Immature natural killer cell (primary cell): ENCODE measurements around the gene DISC1. TPM values are rescaled to one million over a fixed set of nuclear protein-coding genes. Genes with fewer than 3 reads are reported as not detected.
"Not testable (repeated sequence)": the region's sequence is repeated elsewhere in the genome, so short reads cannot be mapped to it uniquely, and the experiment has no call there.

Source experiments
- DNase-seq, 3 donors: peaks; one replicate each; pipeline ENCODE4 v3.0.0; 2022; ENCODE audit warnings: mixed read lengths in 1 of 3
- H3K27ac Mint-ChIP-seq, 6 donors: one replicate each; pipeline ENCODE4 v1.8.0; 2020; ENCODE audit warnings: mixed read lengths in 6 of 6, mild to moderate bottlenecking in 5 of 6, inconsistent platforms in 4 of 6, moderate library complexity in 3 of 6
- H3K27me3 Mint-ChIP-seq, 3 donors: one replicate each; pipeline ENCODE4 v1.8.0; 2020 to 2021; ENCODE audit warnings: low read depth in 3 of 3, mild to moderate bottlenecking in 3 of 3, mixed read lengths in 3 of 3, moderate library complexity in 3 of 3, inconsistent platforms in 1 of 3
- H3K36me3 Mint-ChIP-seq, 3 donors: one replicate each; pipeline ENCODE4 v1.8.0; 2020; ENCODE audit warnings: mixed read lengths in 3 of 3, inconsistent platforms in 2 of 3, mild to moderate bottlenecking in 2 of 3
- H3K4me1 Mint-ChIP-seq, 2 donors: one replicate each; pipeline ENCODE4 v1.8.0; 2020; ENCODE audit warnings: inconsistent platforms in 2 of 2, mild to moderate bottlenecking in 2 of 2, mixed read lengths in 2 of 2, moderate library complexity in 1 of 2
- H3K4me3 Mint-ChIP-seq, 5 donors: one replicate each; pipeline ENCODE4 v1.8.0; 2020; ENCODE audit warnings: mild to moderate bottlenecking in 5 of 5, mixed read lengths in 5 of 5, inconsistent platforms in 3 of 5, moderate library complexity in 3 of 5
- H3K9me3 Mint-ChIP-seq, 6 donors: one replicate each; pipeline ENCODE4 v1.8.0; 2020; ENCODE audit warnings: mild to moderate bottlenecking in 6 of 6, mixed read lengths in 6 of 6, inconsistent platforms in 4 of 6, moderate library complexity in 3 of 6
- polyA plus RNA-seq, 3 donors: library from polyadenylated mRNA; unstranded; fragments of 300-500 nt; fragmentation: Illumina TruSeq; gene quantifications; one replicate each; pipeline ENCODE4 v1.2.3, GENCODE V29; 2021

The DISC1 gene
- polyA plus RNA-seq, 3 donors from 2014 or later = 1.1 to 1.3 TPM; not detected in 1

DNA sequence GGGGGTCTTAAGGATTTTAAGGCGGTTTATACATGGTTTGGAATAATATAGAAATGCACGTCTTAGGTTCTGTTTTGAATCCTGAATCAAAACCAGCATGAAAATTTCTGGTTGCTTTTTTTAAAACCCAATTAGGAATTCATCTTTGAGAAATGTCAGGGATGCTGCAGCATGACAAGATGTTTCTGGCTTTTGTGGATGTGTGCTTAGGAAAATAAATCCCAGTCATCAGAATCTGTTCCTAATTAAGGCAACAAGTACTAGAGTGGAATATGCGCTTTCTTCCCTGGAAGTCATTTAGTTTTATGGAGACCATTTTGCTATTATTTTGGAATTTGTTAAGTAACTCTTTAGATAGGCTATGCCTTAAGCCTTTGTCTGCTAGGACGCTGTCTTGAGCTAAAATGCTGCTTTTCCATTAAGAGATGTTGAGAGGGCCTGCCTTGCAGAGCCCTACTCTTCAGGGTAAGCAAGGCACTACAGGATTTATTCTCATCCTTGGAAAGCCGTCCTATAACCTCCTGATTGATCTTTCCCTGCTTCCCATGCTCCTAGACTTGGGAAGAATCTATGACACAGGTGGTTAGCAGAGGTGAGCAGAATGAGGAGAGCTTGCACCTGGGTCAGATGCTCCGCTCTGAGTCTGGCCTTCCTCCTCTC lies 332.8 kb downstream of the DISC1 start:
- Mint-ChIP-seq H3K4me3 (no peak overlapping the region), H3K27me3 (peaks cover 0 to 4% (median 3%) of the 10 kb centered on the region in 3 donors), H3K36me3 (peaks cover 0 to 11% (median 4%) of the 10 kb centered on the region in 3 donors), H3K27ac (peak overlapping the region in 1 of 6 donors; percentile 10), H3K4me1 (no peaks in the 10 kb centered on the region), H3K9me3 (peaks cover 0 to 3% (median 0%) of the 10 kb centered on the region in 6 donors)
- no peak for DNase-seq

DNA sequence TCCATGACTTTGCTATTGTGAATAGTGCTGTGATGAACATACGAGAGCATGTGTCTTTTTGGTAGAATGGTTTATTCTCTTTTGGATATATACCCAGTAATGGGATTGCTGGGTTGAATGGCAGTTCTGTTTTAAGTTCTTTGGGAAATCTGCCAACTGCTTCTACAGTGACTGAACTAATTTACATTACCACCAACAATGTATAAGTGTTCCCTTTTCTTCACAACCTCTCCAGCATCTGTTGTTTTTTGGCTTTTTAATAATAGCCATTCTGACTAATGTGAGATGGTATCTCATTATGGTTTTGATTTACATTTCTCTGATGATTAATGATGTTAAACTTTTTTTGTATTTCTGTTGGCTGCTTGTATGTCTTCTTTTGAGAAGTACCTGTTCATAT lies 335.2 kb downstream of the DISC1 start:
- H3K27ac Mint-ChIP-seq, H3K27me3 Mint-ChIP-seq, H3K9me3 Mint-ChIP-seq, H3K4me3 Mint-ChIP-seq, H3K4me1 Mint-ChIP-seq, DNase-seq: not testable (repeated sequence)
- peaks cover 0 to 13% (median 0%) of the 10 kb centered on the region in 3 donors for H3K36me3 Mint-ChIP-seq

DNA sequence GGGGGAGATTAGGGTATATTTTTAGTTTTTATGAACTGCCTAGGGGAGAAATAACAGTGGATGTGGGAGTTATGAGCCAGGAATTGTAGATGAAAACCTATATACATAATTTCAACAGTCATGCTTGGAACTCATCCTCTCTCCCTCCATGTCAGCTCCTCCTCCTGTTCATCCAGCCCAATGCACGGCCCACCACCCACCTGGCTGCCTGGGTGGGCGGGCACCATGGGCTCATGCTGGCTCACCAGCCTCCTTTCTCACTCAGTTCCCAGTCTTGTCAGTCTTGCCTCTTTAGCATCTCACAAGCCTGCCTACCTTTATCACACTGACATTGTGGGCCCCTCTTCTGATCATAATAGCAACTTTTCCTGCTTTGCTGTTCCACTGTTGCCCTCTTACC lies 336.0 kb downstream of the DISC1 start:
- Mint-ChIP-seq H3K4me3 (no peak overlapping the region), H3K27ac (no peak overlapping the region), H3K27me3 (peaks cover 1 to 2% (median 2%) of the 10 kb centered on the region in 3 donors), H3K4me1 (no peaks in the 10 kb centered on the region), H3K36me3 (peaks cover 0 to 9% (median 0%) of the 10 kb centered on the region in 3 donors), H3K9me3 (no peaks in the 10 kb centered on the region)
- DNase-seq = no peak

DNA sequence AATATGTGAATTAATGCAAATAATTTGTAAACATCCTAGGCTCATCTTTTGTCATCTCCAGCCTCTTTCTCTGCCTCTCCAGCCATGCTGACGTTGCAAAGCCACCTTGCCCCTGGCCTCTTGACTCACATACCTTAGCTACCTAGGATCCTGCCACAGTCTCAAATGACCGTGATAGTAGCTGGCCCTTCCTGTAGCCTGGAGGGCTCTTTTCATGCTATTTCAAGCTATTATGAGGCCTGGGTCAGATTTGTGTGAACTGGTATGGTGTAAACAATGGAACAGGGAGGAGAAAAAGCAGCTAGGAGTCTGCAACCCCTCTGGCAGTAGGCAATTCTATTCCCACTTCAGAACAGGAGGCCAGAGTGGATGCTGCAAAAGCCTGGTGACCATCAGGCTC lies 337.7 kb downstream of the DISC1 start:
- Mint-ChIP-seq H3K4me1 (no peaks in the 10 kb centered on the region), H3K4me3 (no peak overlapping the region), H3K36me3 (peaks cover 0 to 12% (median 0%) of the 10 kb centered on the region in 3 donors), H3K9me3 (no peaks in the 10 kb centered on the region), H3K27me3 (peaks cover 1 to 2% (median 2%) of the 10 kb centered on the region in 3 donors), H3K27ac (peak overlapping the region in 1 of 6 donors; percentile 57)
- no peak for DNase-seq

DNA sequence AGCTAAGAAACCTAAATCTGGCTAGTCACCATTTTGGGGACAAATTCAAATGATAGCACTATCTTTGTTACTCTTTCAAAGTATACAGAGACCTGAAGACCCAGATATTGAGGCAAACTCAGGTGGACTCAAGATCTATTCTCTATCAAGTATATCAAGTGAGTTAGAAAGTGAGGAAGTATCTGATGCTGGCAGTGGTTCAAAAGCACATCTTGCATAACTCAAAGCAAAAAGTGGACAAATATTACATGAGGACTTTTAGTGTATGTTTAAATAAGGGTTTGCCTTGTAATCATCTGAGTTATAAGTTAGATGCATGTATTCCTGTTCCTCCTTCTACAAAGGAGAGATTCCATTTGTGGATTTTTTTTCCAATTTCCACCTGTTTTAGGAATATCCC lies 338.4 kb downstream of the DISC1 start:
- Mint-ChIP-seq H3K27me3 (peaks cover 1 to 2% (median 2%) of the 10 kb centered on the region in 3 donors), H3K27ac (no peak overlapping the region), H3K4me1 (no peaks in the 10 kb centered on the region), H3K36me3 (peaks cover 0 to 12% (median 0%) of the 10 kb centered on the region in 3 donors), H3K9me3 (no peaks in the 10 kb centered on the region), H3K4me3 (no peak overlapping the region)
- DNase-seq = no peak

DNA sequence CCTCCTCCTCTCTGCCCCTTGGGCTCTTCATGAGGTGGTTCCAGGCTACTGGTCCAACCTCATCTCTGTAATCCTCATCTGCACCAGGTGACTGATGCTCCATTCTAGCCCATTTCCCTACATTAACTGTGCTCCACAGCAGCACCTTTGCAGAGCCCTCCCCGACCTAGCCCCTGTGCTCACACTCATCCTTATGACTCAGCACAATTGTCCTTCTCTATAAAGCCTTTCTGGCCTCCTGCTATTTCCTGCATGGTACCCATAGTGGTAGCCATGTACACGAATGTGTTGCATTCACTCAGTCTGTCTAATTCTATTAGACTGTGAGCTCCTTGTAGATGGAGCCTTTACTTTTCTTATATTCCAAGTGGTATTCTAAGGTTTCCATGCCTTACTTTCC lies 339.0 kb downstream of the DISC1 start:
- H3K9me3 Mint-ChIP-seq = no peaks in the 10 kb centered on the region
- no peak overlapping the region for H3K4me3 Mint-ChIP-seq
- H3K27me3 Mint-ChIP-seq = peaks cover 1 to 2% (median 2%) of the 10 kb centered on the region in 3 donors
- peaks cover 5% of the 10 kb centered on the region in 2 donors for H3K4me1 Mint-ChIP-seq
- peaks cover 0 to 12% (median 0%) of the 10 kb centered on the region in 3 donors for H3K36me3 Mint-ChIP-seq
- no peak overlapping the region for H3K27ac Mint-ChIP-seq
- no peak for DNase-seq

DNA sequence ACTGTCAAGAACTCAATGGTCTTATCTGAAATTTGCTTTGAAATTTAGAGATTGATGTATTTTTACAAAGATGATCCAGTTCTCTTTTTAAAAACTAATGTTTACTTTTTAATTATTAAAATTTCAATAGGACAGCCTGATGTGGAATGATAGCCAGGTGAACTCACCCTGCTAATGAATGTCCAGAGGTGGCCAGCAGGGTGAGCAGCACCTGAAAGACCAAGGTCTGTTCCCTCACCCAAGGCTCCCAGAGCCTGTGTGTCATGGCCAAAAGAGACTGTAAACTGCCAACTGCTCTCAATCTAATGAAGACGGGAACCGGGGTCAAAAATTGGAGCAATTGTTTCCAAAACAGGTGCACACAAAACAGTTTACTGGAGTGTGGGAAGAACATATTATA lies 340.4 kb downstream of the DISC1 start:
- Mint-ChIP-seq H3K36me3 (peaks cover 0 to 12% (median 0%) of the 10 kb centered on the region in 3 donors), H3K27me3 (peaks cover 2 to 3% (median 3%) of the 10 kb centered on the region in 3 donors), H3K27ac (no peak overlapping the region), H3K4me3 (no peak overlapping the region), H3K9me3 (no peaks in the 10 kb centered on the region), H3K4me1 (peaks cover 18 to 19% of the 10 kb centered on the region in 2 donors)
- no peak for DNase-seq

DNA sequence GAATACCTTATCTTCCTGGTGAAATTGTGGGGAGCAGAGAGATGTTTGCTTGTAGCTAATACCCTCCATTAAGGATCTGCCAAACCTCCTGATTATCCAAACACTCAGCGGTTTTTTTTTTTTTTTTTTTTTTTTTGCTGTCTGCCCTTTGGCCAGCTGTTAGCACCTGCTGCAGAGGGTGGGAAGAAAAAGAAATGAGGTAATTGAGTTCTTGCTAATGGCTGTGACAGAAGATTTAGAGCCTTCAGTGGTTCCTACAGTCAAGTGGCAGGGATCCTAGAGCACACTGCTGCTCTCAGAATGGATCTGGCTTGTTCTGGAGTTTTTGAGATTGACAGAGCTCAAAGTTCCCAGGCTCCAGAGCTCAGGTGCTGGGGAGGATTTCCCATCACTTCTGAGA lies 342.5 kb downstream of the DISC1 start:
- Mint-ChIP-seq H3K4me1 (peaks cover 34 to 39% of the 10 kb centered on the region in 2 donors), H3K27ac (no peak overlapping the region), H3K4me3 (no peak overlapping the region), H3K36me3 (peaks cover 0 to 9% (median 0%) of the 10 kb centered on the region in 3 donors), H3K9me3 (no peaks in the 10 kb centered on the region), H3K27me3 (peaks cover 3 to 9% (median 6%) of the 10 kb centered on the region in 3 donors)
- no peak for DNase-seq

DNA sequence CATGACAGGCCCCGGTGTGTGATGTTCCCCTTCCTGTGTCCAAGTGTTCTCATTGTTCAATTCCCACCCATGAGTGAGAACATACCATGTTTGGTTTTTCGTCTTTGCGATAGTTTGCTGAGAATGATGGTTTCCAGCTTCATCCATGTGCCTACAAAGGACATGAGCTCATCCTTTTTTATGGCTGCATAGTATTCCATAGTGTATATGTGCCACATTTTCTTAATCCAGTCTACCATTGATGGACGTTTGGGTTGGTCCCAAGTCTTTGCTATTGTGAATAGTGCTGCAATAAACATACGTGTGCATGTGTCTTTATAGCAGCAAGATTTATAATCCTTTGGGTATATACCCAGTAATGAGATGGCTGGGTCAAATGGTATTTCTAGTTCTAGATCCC lies 343.2 kb downstream of the DISC1 start:
- peaks cover 39 to 40% of the 10 kb centered on the region in 2 donors for H3K4me1 Mint-ChIP-seq

DNA sequence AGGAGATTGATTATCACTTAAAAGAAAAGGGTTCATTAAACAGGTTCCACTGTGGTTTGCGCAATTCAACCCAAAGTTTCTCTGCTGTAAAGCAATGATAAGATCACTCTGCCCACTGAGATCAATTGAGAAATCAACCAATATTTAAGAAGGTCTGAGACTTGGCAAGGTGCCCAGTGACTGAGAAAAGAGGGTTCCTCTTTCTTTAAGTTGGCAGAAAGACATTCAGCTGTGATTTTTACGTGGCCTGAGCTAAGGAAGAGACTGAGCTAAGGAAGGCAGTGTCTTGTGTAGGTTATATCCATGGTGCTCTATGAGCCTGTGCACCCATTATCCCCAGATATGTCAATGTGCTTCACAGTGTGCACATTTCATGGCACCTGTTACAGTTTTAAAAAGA lies 344.1 kb downstream of the DISC1 start:
- H3K4me3 Mint-ChIP-seq = peak overlapping the region in 1 of 5 donors; percentile 44

More for the DNA sequence above, 343.2 kb downstream of the DISC1 start:
- DNase-seq, H3K27me3 Mint-ChIP-seq, H3K36me3 Mint-ChIP-seq, H3K4me3 Mint-ChIP-seq, H3K27ac Mint-ChIP-seq, H3K9me3 Mint-ChIP-seq: not testable (repeated sequence)

DNA sequence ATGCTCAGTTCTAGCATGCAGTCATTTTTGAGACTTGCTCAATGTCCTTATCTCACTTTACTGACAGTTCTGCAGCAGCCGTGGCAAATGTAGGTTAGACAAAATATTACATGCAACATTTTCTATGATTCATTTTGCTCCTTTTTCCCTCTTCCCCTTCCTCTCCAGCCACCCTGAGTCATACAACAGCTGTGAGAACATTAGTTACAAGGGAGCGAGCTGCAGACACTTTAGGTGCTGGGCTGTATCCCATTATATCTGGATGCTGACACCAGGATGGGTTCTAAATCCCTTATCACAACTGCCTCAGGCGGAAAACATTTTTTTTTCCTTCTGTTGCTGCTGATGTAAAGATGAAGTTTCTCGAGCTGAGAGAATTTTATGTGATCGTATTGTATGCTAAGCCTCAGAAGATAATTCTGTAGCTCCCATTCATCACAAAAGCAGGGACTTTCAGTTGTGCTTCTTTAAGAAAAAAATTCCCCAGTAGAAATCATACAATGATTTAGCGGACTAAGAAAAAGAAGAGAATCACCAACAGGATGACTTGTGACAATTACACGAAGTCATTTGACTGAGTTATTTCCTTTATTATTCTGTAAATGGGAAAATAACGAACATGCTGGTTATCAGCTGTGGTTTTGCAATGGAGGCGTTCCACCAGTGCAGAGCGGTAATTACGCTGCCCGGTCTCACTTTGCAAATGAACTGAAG lies 345.0 kb downstream of the DISC1 start:
- Mint-ChIP-seq H3K27ac (peak overlapping the region in 5 of 6 donors; percentile 16 to 91 (median 28)), H3K4me3 (peak overlapping the region; percentile 55 to 71 (median 66)), H3K27me3 (peaks cover 3 to 7% (median 6%) of the 10 kb centered on the region in 3 donors), H3K36me3 (peaks cover 0 to 3% (median 0%) of the 10 kb centered on the region in 3 donors), H3K4me1 (peaks cover 39 to 42% of the 10 kb centered on the region in 2 donors), H3K9me3 (peaks cover 0 to 1% (median 0%) of the 10 kb centered on the region in 6 donors)
- DNase-seq = no peak

More for the DNA sequence above, 344.1 kb downstream of the DISC1 start:
- H3K27me3 Mint-ChIP-seq = peaks cover 3 to 7% (median 6%) of the 10 kb centered on the region in 3 donors
- DNase-seq = no peak
- H3K4me1 Mint-ChIP-seq = peaks cover 39 to 42% of the 10 kb centered on the region in 2 donors
- no peak overlapping the region for H3K27ac Mint-ChIP-seq
- peaks cover 0 to 4% (median 0%) of the 10 kb centered on the region in 3 donors for H3K36me3 Mint-ChIP-seq
- H3K9me3 Mint-ChIP-seq = peaks cover 0 to 1% (median 0%) of the 10 kb centered on the region in 6 donors

DNA sequence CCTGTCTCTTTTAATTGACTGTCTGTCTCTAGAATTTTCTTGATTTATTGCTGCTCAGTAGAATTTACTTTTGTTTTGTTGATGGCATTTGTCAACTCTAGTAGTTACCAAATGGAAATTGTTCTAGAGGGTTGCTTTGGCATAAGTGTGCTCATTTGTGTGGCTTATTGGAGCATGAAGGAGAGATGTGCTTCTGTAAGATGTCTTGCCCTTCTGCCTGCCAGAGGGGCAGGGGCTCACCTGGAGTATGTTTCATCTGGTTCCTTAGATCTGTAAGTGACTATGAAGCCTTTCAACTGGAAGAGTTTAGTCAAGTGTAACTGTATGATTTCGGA lies 345.5 kb downstream of the DISC1 start:
- H3K4me3 Mint-ChIP-seq = peak overlapping the region; percentile 55 to 71 (median 66)
- peaks cover 39 to 42% of the 10 kb centered on the region in 2 donors for H3K4me1 Mint-ChIP-seq
- peaks cover 0 to 1% (median under 1%) of the 10 kb centered on the region in 6 donors for H3K9me3 Mint-ChIP-seq
- peaks cover 0 to 3% (median 0%) of the 10 kb centered on the region in 3 donors for H3K36me3 Mint-ChIP-seq
- DNase-seq = no peak
- H3K27me3 Mint-ChIP-seq = peaks cover 3 to 7% (median 6%) of the 10 kb centered on the region in 3 donors
- peak overlapping the region in 4 of 6 donors; percentile 17 to 91 (median 26) for H3K27ac Mint-ChIP-seq

DNA sequence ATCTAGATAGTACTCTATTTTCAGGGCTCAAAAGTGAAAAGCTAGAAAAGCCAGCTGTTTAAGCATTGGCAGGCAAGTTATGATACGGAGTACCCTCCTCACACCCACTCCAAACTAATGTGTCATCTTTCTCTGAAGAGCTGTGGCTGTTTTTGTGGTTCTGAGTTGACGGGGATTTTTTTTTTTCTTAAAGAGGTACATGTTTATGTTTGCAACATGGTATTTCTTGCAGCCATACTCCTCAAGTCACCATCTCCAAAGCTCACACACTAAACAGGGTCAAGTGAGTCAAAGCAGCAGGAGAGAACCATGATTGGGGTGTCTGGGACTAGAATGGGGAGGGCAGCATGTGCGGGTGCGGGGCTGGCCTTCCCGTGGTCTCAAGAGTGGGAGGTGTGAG lies 347.2 kb downstream of the DISC1 start:
- H3K9me3 Mint-ChIP-seq = peaks cover 0 to 5% (median under 1%) of the 10 kb centered on the region in 6 donors
- H3K36me3 Mint-ChIP-seq = peaks cover 3 to 4% (median 4%) of the 10 kb centered on the region in 3 donors
- peak overlapping the region in 5 of 6 donors; percentile 15 to 66 (median 46) for H3K27ac Mint-ChIP-seq
- H3K4me1 Mint-ChIP-seq = peaks cover 39 to 42% of the 10 kb centered on the region in 2 donors
- H3K4me3 Mint-ChIP-seq = peak overlapping the region; percentile 63 to 79 (median 69)
- H3K27me3 Mint-ChIP-seq = peaks cover 3 to 9% (median 6%) of the 10 kb centered on the region in 3 donors
- DNase-seq = peak; percentile 38 to 58 (median 55)

DNA sequence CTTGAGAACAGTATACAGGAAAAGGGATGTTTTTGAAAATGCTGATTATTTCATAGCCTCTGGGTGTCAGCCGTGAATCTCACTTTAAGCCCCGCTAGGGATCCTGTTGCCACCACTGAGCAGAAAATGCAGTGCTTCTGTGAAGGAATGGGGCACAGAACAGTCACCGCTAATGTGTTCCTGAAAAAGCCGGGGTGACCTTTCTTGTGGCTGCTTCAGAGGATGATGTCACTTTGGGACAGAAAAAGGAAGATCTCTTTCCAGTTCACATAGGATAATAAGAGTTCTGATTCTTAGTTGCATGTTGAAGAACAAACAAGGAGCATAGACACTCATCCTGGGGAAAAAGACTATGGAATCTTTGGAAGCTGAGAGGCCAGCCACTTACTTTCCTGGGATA lies 349.6 kb downstream of the DISC1 start:
- Mint-ChIP-seq H3K4me1 (peaks cover 28 to 31% of the 10 kb centered on the region in 2 donors), H3K9me3 (peaks cover 0 to 5% (median under 1%) of the 10 kb centered on the region in 6 donors), H3K27me3 (peaks cover 3 to 9% (median 3%) of the 10 kb centered on the region in 3 donors), H3K4me3 (no peak overlapping the region), H3K27ac (no peak overlapping the region), H3K36me3 (peaks cover 3 to 4% (median 4%) of the 10 kb centered on the region in 3 donors)
- no peak for DNase-seq
